Activated naive CD8-positive, alpha-beta T cell treated with anti-CD3 and anti-CD28 coated beads, Interleukin-2, amount 10 ng/mL, durations not matched to agents 7 days and 5 days (primary cell): Measurements from ENCODE around the gene NECTIN4. TPM values are rescaled to one million over a fixed set of nuclear protein-coding genes. Genes with fewer than 3 reads are reported as not detected.
"Not testable (repeated sequence)": the region's sequence is repeated elsewhere in the genome, so short reads cannot be mapped to it uniquely, and the experiment has no call there.

Experiments used
- ATAC-seq: fragments of 150-1000 bp; cut with Tn5 transposase; one replicate; pipeline ENCODE4 v1.10.0; 2021; ENCODE audit warnings: low read depth, moderate library complexity
- POLR2A ChIA-PET: fragments of 350-600 bp; sonication (Branson Sonifier 250); formaldehyde crosslinking; loops from one replicate; lab custom pipeline; 2021; ENCODE audit warnings: antibody characterized with exemption; lab: Charles Lee
- DNase-seq: peaks from one replicate; pipeline ENCODE4 v3.0.0; 2021
- H3K27ac Mint-ChIP-seq: one replicate; pipeline ENCODE4 v1.8.0; 2022; ENCODE audit warnings: mild to moderate bottlenecking, mixed read lengths
- H3K27me3 Mint-ChIP-seq: one replicate; pipeline ENCODE4 v1.8.0; 2022; ENCODE audit warnings: mild to moderate bottlenecking, moderate library complexity, mixed read lengths
- H3K36me3 Mint-ChIP-seq: one replicate; pipeline ENCODE4 v1.8.0; 2021; ENCODE audit warnings: mild to moderate bottlenecking, mixed read lengths
- H3K4me1 Mint-ChIP-seq: one replicate; pipeline ENCODE4 v1.8.0; 2021; ENCODE audit warnings: mixed read lengths
- H3K4me3 Mint-ChIP-seq: one replicate; pipeline ENCODE4 v1.8.0; 2022; ENCODE audit warnings: mild to moderate bottlenecking, moderate library complexity, mixed read lengths
- H3K9me3 Mint-ChIP-seq: one replicate; pipeline ENCODE4 v1.8.0; 2021; ENCODE audit warnings: mixed read lengths
- total RNA-seq, 2 experiments: library from RNA; stranded (reverse); gene quantifications; one replicate each; pipeline ENCODE4 v1.2.3, GENCODE V29; 2021

Gene NECTIN4
- total RNA-seq, 2 experiments from 2014 or later, result not detected

DNA sequence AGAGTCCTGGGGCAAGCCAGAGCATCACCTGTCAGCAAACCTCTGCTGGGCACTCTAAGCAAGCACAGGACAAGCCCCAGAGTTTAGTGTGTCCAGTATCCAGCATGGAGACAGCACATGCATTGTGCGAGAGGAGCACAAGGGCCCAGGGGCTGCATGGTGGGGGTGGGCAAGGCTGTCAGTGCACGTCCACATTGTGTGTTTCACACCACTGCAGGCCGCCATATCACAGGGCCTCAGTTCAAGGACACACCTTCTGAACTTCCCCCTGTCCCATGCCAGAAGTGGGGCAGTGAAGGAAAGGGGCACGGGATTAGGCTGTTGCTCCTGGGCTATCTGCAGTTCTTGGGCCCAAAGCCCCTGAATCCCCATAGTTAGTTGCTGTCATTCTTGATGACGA lies 49.8 kb downstream of the NECTIN4 start:
- peak overlapping the region; percentile 73 for H3K4me3 Mint-ChIP-seq
- no peaks in the 10 kb centered on the region for H3K9me3 Mint-ChIP-seq
- no peaks in the 10 kb centered on the region for H3K27me3 Mint-ChIP-seq
- peaks cover 26% of the 10 kb centered on the region for H3K36me3 Mint-ChIP-seq
- DNase-seq (peak; percentile 35), ATAC-seq (no peak)
- peaks cover 36% of the 10 kb centered on the region for H3K4me1 Mint-ChIP-seq
- peak overlapping the region; percentile 80 for H3K27ac Mint-ChIP-seq
- POLR2A ChIA-PET, result interaction anchor here (0.7 to 3.6 kb wide), 7 partner anchors 18 to 393 kb away, joined by 5 to 35 read pairs (median 9); partner anchors contain the start of genes ARHGAP30, F11R, NIT1 and PFDN2

DNA sequence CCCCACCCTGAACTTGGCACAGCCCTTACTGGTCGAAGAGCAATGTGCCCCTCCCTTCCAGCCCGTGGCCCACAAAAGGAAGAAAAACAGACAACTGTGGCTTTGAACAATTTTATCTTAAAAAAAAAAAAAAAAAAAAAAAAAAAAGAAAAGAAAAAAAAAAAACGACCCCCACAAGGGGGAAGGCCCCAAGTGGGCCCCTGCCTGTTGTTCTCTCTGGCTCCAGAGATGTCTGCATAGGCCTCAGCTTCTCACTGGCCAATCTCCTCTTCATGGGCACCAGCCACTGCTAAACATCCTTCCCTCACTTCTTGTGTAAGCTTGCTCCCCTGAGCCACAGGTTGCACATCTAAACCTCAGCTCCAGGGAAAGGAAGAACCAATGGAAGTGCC lies 50.2 kb downstream of the NECTIN4 start:
- POLR2A ChIA-PET, result interaction anchor here (0.6 to 3.6 kb wide), 13 partner anchors 8 to 393 kb away, joined by 3 to 35 read pairs (median 6); partner anchors contain the start of genes ARHGAP30, DEDD, F11R and NIT1
- no peak for ATAC-seq
- H3K4me3 Mint-ChIP-seq, result peak overlapping the region; percentile 93
- H3K4me1 Mint-ChIP-seq, result peaks cover 34% of the 10 kb centered on the region
- H3K27ac Mint-ChIP-seq, result peak overlapping the region; percentile 90
- H3K27me3 Mint-ChIP-seq, result no peaks in the 10 kb centered on the region
- DNase-seq, result no peak
- no peaks in the 10 kb centered on the region for H3K9me3 Mint-ChIP-seq
- H3K36me3 Mint-ChIP-seq, result peaks cover 26% of the 10 kb centered on the region

DNA sequence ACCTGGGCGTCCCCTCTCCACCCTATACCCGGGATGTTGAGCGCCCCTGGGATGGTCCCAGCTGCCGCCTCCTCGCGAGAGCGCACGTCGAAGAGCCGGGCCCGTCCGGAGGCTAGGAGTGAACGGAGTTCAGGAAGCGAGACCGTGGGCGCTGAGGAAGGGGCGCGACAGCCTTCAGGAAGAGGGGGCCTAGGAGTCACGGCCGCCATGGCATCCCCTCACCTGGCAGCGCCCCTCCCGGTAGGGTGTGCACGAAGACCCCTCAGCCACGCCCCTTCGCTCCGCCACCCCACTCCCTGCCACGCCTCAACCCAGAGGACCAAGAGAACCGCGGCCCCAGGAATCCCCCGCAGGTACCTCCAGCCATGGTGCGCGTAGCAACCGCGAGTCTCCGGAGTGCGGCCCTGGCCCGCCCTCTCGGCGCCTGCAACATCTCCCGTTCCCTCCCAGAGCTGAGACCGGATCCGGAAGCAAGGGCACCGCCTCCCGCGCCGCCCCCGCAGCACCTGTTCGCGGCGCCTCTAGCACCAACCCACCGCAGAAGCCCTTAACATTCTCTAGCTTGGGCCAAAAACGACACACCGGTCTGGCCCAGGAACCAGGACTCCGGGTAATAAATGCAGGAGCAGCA lies 50.7 kb downstream of the NECTIN4 start, which contains the start of gene TSTD1:
Gene TSTD1 (minus strand): TSS at position 442 of the 631 bp plus-strand sequence. CDS start 75 bp downstream, at position 367.
- POLR2A ChIA-PET, result interaction anchor here (0.6 to 3.6 kb wide), 12 partner anchors 9 to 331 kb away, joined by 3 to 35 read pairs (median 5); partner anchors contain the start of genes ARHGAP30, DEDD, F11R and NIT1
- Mint-ChIP-seq H3K4me3 (peak within 1 kb of the TSS; percentile 93), H3K27ac (peak within 1 kb of the TSS; percentile 90), H3K27me3 (no peaks in the 10 kb centered on the region), H3K4me1 (peaks cover 32% of the 10 kb centered on the region), H3K36me3 (peaks cover 26% of the 10 kb centered on the region), H3K9me3 (no peaks in the 10 kb centered on the region)
- DNase-seq (peak; percentile 88), ATAC-seq (peak; percentile 88)

DNA sequence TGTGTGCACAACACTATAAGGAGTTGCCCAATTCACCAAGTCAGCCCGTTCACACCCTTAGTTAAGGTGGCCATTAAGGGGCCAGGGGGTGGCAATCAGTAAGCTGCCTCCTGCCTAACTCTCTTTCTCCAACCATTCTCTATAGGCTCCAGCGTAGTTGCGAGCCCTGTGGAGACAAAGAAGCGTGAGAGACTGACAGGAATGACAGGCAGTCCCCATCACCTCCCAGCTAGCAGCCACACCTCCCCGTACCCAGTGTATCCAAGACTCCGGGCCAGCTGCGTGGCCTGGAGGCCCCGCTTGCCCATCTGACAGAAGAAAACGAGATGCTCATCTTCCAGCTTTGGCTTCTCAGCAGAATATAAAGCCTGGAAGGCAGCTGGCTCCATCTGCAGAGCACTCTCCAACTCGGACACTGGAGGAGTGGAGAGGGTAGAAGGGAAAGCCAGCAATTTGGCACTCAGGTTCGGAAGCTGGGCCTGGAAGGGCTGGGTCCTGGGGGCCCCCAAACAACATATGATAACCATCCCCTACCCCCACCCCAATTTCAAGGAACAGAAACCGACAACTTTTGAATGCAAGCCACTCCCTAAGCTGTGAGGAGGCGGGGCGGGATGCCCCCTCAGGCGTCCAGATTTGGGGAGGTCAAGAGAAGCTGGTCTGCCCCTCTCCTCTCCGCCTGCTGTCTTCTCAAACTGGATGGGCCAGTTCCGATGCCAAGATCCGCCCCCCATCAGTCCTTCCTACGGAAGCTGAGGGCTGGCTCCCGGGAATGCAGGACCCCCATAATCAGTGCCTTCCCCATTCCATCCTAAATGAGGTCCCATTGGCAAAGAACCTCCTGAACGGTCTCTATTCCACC lies 51.5 kb downstream of the NECTIN4 start:
- DNase-seq (no peak), ATAC-seq (no peak)
- Mint-ChIP-seq H3K4me3 (peak overlapping the region; percentile 93), H3K4me1 (peaks cover 32% of the 10 kb centered on the region), H3K36me3 (peaks cover 25% of the 10 kb centered on the region), H3K27ac (peak overlapping the region; percentile 90), H3K9me3 (no peaks in the 10 kb centered on the region), H3K27me3 (no peaks in the 10 kb centered on the region)
- POLR2A ChIA-PET, result interaction anchor here (0.6 to 3.6 kb wide), 11 partner anchors 9 to 330 kb away, joined by 3 to 35 read pairs (median 5); partner anchors contain the start of genes ARHGAP30, F11R, NIT1 and PFDN2

DNA sequence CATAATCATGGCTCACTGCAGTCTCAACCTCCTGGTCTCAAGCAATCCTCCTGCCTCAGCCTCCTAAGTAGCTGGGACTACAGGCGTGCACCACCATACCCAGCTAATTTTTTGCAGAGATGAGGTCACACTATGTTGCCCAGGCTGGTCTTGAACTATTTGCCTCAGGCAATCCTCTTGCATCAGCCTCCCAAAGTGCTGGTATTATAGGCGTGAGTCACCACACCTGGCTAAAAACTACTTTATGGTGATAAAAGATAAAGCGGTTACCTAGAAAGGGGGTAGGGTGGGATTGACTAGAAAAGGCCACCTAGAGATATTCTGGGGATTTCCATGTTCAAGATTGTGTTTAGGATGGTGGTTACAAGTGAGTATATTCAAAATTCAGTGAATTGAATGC lies 55.6 kb downstream of the NECTIN4 start:
- no peaks in the 10 kb centered on the region for H3K27me3 Mint-ChIP-seq
- peaks cover 20% of the 10 kb centered on the region for H3K4me1 Mint-ChIP-seq
- H3K9me3 Mint-ChIP-seq, result no peaks in the 10 kb centered on the region
- H3K36me3 Mint-ChIP-seq, result peaks cover 7% of the 10 kb centered on the region
- H3K27ac Mint-ChIP-seq, result no peak overlapping the region
- no peak for DNase-seq
- no peak for ATAC-seq
- H3K4me3 Mint-ChIP-seq, result no peak overlapping the region
- POLR2A ChIA-PET, result interaction anchor here (0.5 to 1.6 kb wide), 4 partner anchors 12 to 74 kb away, joined by 3 to 7 read pairs (median 3); partner anchors contain the start of gene USF1

DNA sequence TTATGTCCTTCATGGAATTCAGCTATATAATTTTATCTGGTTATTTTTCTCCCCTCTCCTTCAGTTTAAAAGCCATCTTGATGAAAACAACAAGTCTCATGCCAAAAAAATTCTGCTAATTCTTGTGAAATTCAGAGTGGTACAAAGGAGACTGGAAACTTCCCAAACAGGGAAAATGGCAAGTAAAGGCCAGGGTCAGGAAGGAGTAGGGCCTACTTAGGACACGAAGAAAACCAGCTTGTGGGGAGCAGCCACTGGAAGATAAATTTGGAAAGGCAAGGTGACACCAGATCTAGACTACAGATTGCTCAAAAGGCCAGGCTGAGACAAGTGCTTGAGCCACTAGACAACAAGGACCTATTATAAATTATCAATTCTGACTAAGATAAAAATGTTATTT lies 56.9 kb downstream of the NECTIN4 start:
- ATAC-seq (no peak), DNase-seq (no peak)
- no peak overlapping the region for H3K27ac Mint-ChIP-seq
- H3K36me3 Mint-ChIP-seq, result peaks cover 10% of the 10 kb centered on the region
- POLR2A ChIA-PET, result interaction anchor here (1.5 to 1.6 kb wide), 2 partner anchors 13 to 19 kb away, joined by 3 to 7 read pairs; partner anchors contain the start of gene USF1
- H3K9me3 Mint-ChIP-seq, result no peaks in the 10 kb centered on the region
- peaks cover 14% of the 10 kb centered on the region for H3K4me1 Mint-ChIP-seq
- no peak overlapping the region for H3K4me3 Mint-ChIP-seq
- H3K27me3 Mint-ChIP-seq, result no peaks in the 10 kb centered on the region

DNA sequence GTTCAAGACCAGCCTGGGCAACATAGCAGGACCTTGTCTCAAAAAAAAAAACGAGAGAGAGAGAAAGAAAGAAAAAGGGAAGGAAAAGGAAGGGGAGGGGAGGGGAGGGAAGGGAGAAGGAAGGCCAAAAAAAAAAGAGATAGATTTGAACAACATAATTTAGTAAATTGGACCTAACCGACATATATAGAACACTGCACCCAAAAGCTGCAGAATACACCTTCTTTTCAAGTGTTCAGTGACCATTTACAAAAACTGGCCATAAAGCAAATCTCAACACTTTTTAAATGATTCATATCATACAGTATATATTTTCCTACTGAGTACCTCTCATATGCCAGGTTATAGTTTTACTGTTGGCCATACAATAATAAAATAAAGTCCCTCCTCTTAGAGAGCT lies 57.5 kb downstream of the NECTIN4 start:
- no peak for DNase-seq

DNA sequence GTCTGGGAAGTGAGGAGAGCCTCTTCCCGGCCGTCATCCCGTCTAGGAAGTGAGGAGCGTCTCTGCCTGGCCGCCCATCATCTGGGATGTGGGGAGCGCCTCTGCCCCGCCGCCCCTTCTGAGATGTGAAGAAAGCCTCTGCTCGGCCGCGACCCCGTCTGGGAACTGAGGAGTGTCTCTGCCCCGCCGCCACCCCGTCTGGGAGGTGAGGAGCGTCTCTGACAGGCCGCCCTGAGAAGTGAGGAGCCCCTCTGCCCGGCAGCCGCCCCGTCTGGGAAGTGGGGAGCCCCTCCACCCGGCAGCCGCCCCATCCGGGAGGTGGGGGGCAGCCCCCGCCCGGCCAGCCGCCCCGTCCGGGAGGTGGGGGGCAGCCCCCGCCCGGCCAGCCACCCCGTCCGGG lies 59.9 kb downstream of the NECTIN4 start:
- POLR2A ChIA-PET, H3K9me3 Mint-ChIP-seq, ATAC-seq, H3K27ac Mint-ChIP-seq, H3K4me3 Mint-ChIP-seq, H3K4me1 Mint-ChIP-seq, H3K36me3 Mint-ChIP-seq, H3K27me3 Mint-ChIP-seq, DNase-seq: not testable (repeated sequence)

More for the DNA sequence above, 57.5 kb downstream of the NECTIN4 start:
- H3K27me3 Mint-ChIP-seq, result no peaks in the 10 kb centered on the region
- H3K36me3 Mint-ChIP-seq, result peaks cover 7% of the 10 kb centered on the region
- H3K9me3 Mint-ChIP-seq, result no peaks in the 10 kb centered on the region
- no peak overlapping the region for H3K4me3 Mint-ChIP-seq
- peaks cover 9% of the 10 kb centered on the region for H3K4me1 Mint-ChIP-seq
- ATAC-seq, result no peak
- no peak overlapping the region for H3K27ac Mint-ChIP-seq
- POLR2A ChIA-PET, result no interaction called here

DNA sequence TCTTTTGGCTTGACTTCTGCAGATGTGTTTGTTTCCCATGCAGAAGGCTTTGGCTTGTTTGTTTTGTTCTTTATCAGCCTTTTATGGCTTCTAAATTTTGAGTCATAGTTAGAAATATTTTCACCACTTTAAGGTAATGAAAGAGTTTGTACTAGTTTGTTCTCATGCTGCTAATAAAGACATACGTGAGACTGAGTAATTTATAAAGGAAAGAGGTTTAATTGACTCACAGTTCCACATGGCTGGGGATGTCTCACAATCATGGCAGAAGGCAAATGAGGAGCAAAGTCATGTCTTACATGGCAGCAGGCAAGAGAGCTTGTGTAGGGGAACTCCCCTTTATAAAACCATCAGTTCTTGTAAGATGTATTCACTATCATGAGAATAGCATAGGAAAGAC lies 62.4 kb downstream of the NECTIN4 start:
- POLR2A ChIA-PET, result interaction anchor here (0.6 kb wide), 1 partner anchor 10 kb away, joined by 3 read pairs; no protein-coding TSS in a partner anchor
- H3K4me3 Mint-ChIP-seq, H3K27ac Mint-ChIP-seq, H3K36me3 Mint-ChIP-seq, ATAC-seq, H3K9me3 Mint-ChIP-seq, DNase-seq, H3K4me1 Mint-ChIP-seq, H3K27me3 Mint-ChIP-seq: not testable (repeated sequence)

DNA sequence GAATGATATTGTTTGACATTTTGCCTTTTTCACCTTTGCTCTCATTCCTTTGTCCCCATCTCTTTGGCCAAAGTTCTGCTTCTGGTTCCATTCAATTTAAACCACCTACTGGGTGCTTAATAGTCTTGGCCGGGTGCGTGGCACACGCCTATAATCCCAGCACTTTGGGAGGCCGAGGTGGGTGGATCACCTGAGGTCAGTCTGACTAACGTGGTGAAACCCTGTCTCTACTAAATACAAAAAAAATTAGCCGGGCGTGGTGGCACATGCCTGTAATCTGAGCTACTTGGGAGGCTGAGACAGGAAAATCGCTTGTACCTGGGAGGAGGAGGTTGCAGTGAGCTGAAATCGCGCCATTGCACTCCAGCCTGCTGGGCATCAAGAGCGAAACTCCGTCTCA lies 66.9 kb downstream of the NECTIN4 start:
- H3K36me3 Mint-ChIP-seq, H3K4me3 Mint-ChIP-seq, H3K9me3 Mint-ChIP-seq, H3K27me3 Mint-ChIP-seq, DNase-seq, H3K27ac Mint-ChIP-seq, ATAC-seq: not testable (repeated sequence)
- H3K4me1 Mint-ChIP-seq, result peaks cover 27% of the 10 kb centered on the region
- POLR2A ChIA-PET, result interaction anchor here (1.1 to 2.6 kb wide), 2 partner anchors 11 to 15 kb away, joined by 3 to 31 read pairs; partner anchors contain the start of gene TSTD1

DNA sequence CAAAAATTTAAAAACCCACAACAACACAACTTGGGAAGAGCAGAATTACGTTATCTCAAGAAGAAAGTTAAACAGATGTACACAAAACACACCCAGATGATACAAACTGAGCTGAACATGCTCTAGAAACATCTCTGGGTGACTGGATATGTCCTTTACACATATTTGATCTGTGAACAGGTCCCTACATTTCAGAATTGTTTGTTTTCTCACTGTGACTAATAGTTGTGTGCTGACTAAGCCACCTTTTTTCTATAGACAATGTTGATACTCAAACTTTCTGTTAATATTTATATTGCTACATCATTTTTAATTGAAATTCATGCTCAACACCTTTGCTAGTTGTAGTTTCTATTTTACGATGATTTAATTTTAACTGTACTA lies 67.4 kb downstream of the NECTIN4 start:
- Mint-ChIP-seq H3K4me1 (peaks cover 27% of the 10 kb centered on the region), H3K27ac (peak overlapping the region; percentile 79)

DNA sequence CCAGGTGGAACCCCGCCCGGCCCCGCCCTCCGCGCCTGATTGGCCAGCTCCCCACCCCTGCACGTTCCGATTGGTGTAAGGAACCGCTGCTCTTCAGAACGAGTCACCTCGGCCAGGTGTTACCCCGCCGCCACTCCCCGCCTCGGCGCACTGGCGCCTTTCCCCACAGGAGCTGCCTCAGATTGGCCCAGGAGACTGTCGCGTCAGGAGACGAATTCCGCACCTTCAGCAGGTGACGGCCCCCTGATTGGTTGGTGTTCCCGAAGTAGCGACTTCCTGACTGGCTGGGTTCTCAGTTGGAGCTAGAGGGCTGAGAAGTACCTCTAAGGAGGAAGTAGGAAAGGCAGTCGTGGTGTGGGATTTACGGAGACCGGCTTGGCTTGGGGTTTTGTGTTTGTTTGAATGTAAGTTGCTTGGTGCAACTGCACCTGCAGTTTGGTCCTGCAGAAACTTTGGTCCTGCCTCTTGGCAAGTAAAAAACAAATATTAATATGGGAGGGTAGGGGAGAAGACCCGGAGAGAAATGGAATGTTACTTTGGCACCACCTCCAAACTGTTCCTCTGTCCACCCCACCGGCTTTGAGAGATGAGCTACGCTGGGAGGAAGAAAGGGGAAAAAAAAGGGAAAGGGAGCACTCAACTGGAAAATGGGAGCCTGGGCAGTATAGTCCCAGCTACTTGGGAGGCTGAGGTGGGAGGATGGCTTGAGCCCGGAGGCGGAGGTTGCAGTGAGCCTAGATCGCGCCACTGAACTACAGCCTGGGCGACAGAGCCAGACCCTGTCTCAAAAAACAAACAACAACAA lies 68.0 kb downstream of the NECTIN4 start:
- H3K36me3 Mint-ChIP-seq, result peaks cover 7% of the 10 kb centered on the region
- H3K4me1 Mint-ChIP-seq, result peaks cover 29% of the 10 kb centered on the region
- peak; percentile 84 for DNase-seq
- H3K9me3 Mint-ChIP-seq, result no peaks in the 10 kb centered on the region
- peak overlapping the region; percentile 97 for H3K4me3 Mint-ChIP-seq
- POLR2A ChIA-PET, result interaction anchor here (0.9 to 2.6 kb wide), 13 partner anchors 11 to 245 kb away, joined by 3 to 32 read pairs (median 4); partner anchors contain the start of genes ARHGAP30, DEDD, KLHDC9 and NIT1
- peak overlapping the region; percentile 79 for H3K27ac Mint-ChIP-seq
- ATAC-seq, result peak; percentile 95
- no peaks in the 10 kb centered on the region for H3K27me3 Mint-ChIP-seq

More for the DNA sequence above, 67.4 kb downstream of the NECTIN4 start:
- DNase-seq (no peak), ATAC-seq (no peak)
- POLR2A ChIA-PET, result interaction anchor here (1.1 to 2.6 kb wide), 5 partner anchors 11 to 24 kb away, joined by 3 to 32 read pairs (median 4); partner anchors contain the start of genes TSTD1 and USF1
- Mint-ChIP-seq H3K27me3 (no peaks in the 10 kb centered on the region), H3K36me3 (peaks cover 7% of the 10 kb centered on the region), H3K9me3 (no peaks in the 10 kb centered on the region), H3K4me3 (peak overlapping the region; percentile 97)
